Right atrium auricular region (tissue), 2 donors: ENCODE data around the gene MAEA. TPM values are rescaled to one million over a fixed set of nuclear protein-coding genes. Genes with fewer than 3 reads are reported as not detected.

ENCODE experiments used
- DNase-seq: peaks from one replicate; pipeline ENCODE4 v3.0.0-alpha.2; 2019; ENCODE audit warnings: low spot score
- H3K27ac ChIP-seq, 2 donors: fragments of 200-600 bp; sonication (generic); 1 replicate in 1 of 2; 2 replicates in 1 of 2; pipeline ENCODE4 v1.5.1; 2016 to 2019
- H3K27me3 ChIP-seq, 2 donors: fragments of 200-600 bp; sonication (generic); one replicate each; pipeline versions ENCODE4 v1.5.1 to v1.6.0; 2017 to 2019
- H3K36me3 ChIP-seq: fragments of 200-600 bp; sonication (generic); one replicate; pipeline ENCODE4 v1.5.1; 2016
- H3K4me1 ChIP-seq, 2 donors: fragments of 200-600 bp; sonication (generic); one replicate each; pipeline versions ENCODE4 v1.5.1 to v1.6.0; 2017 to 2019
- H3K4me3 ChIP-seq, 2 donors: fragments of 200-600 bp; sonication (generic); 1 replicate in 1 of 2; 2 replicates in 1 of 2; pipeline ENCODE4 v1.5.1; 2017 to 2019; ENCODE audit warnings: mild to moderate bottlenecking in 1 of 2, moderate library complexity in 1 of 2
- H3K9me3 ChIP-seq, 2 donors: fragments of 200-600 bp; sonication (generic); one replicate each; pipeline ENCODE4 v1.5.1; 2019
- CTCF ChIP-seq, 2 donors: fragments of 200-600 bp; sonication (generic); IDR thresholded peaks; one replicate each; pipeline ENCODE4 v1.5.1; 2019; ENCODE audit warnings: antibody characterized with exemption in 2 of 2
- total RNA-seq, 2 donors: library from RNA; depleted of rRNA; stranded (reverse); fragments of >200 nt; gene quantifications; one replicate each; pipeline ENCODE4 v1.1.0, GENCODE V29; 2016

MAEA gene
- total RNA-seq, 2 donors from 2014 or later: 46.0 to 51.7 TPM

GRCh38 chr4:1354983-1355275 lies 65.2 kb downstream of the MAEA start:
- no peak for TF ChIP-seq CTCF (IDR thresholded peaks at IDR 0.05)
- H3K9me3 ChIP-seq: no peaks in the 10 kb centered on the region
- peaks cover 0 to 10% of the 10 kb centered on the region in 2 donors for H3K4me1 ChIP-seq
- no peak overlapping the region for H3K27ac ChIP-seq
- H3K27me3 ChIP-seq: no peaks in the 10 kb centered on the region
- no peak for DNase-seq
- H3K36me3 ChIP-seq: no peaks in the 10 kb centered on the region
- no peak overlapping the region for H3K4me3 ChIP-seq

- Histone ChIP-seq H3K36me3 (no peaks in the 10 kb centered on the region), H3K4me3 (no peak overlapping the region), H3K27ac (no peak overlapping the region), H3K9me3 (no peaks in the 10 kb centered on the region), H3K4me1 (peaks cover 0 to 10% of the 10 kb centered on the region in 2 donors), H3K27me3 (no peaks in the 10 kb centered on the region)
- TF ChIP-seq CTCF (IDR thresholded peaks at IDR 0.05): no peak
- no peak for DNase-seq
Observed at GRCh38 chr4:1355378-1355777, 65.7 kb downstream of the MAEA start.

- TF ChIP-seq CTCF (IDR thresholded peaks at IDR 0.05): peak; percentile 71 to 90
- Histone ChIP-seq H3K27me3 (no peaks in the 10 kb centered on the region), H3K36me3 (no peaks in the 10 kb centered on the region), H3K9me3 (no peaks in the 10 kb centered on the region), H3K4me1 (peaks cover 0 to 10% of the 10 kb centered on the region in 2 donors), H3K4me3 (no peak overlapping the region), H3K27ac (no peak overlapping the region)
- peak; percentile 72 for DNase-seq
Observed at GRCh38 chr4:1356181-1356998, 66.7 kb downstream of the MAEA start.

- no peak for TF ChIP-seq CTCF (IDR thresholded peaks at IDR 0.05)
- H3K4me1 ChIP-seq: peaks cover 0 to 6% of the 10 kb centered on the region in 2 donors
- H3K36me3 ChIP-seq: no peaks in the 10 kb centered on the region
- no peak for DNase-seq
- no peaks in the 10 kb centered on the region for H3K27me3 ChIP-seq
- no peaks in the 10 kb centered on the region for H3K9me3 ChIP-seq
- H3K27ac ChIP-seq: no peak overlapping the region
- H3K4me3 ChIP-seq: no peak overlapping the region
Observed at GRCh38 chr4:1357356-1358248, 67.9 kb downstream of the MAEA start.

- H3K36me3 ChIP-seq: no peaks in the 10 kb centered on the region
- H3K4me3 ChIP-seq: no peak overlapping the region
- TF ChIP-seq CTCF (IDR thresholded peaks at IDR 0.05): no peak
- H3K4me1 ChIP-seq: peaks cover 0 to 6% of the 10 kb centered on the region in 2 donors
- DNase-seq: no peak
- H3K27ac ChIP-seq: no peak overlapping the region
- H3K9me3 ChIP-seq: no peaks in the 10 kb centered on the region
- no peaks in the 10 kb centered on the region for H3K27me3 ChIP-seq
Observed at GRCh38 chr4:1358421-1359143, 68.9 kb downstream of the MAEA start.
